ENCODE data around the gene NTN1. TPM values are rescaled to one million over a fixed set of nuclear protein-coding genes. Genes with fewer than 3 reads are reported as not detected.

Gene NTN1
- under 1 TPM; 0.12 to 0.72 (median 0.32) TPM for total RNA-seq
- under 1 TPM; 0.13 to 0.84 (median 0.24) TPM for polyA plus RNA-seq
- long read RNA-seq, donor 1: 0 reads
- long read RNA-seq, donor 2: 0 reads
- long read RNA-seq, donor 3: 0 reads
- long read RNA-seq, donor 4: 0 reads
- long read RNA-seq, donor 5: 0 reads
- long read RNA-seq, donor 6: 0 reads
- long read RNA-seq, donor 7: 0 reads
- long read RNA-seq, donor 8: 0 reads
- long read RNA-seq, donor 9: 0 reads
- long read RNA-seq, donor 10: 0 reads

- Histone ChIP-seq H3K36me3 (replicated peaks in 1 of 2) (no peaks in the 10 kb centered on the region), H3K4me1 (replicated peaks in 1 of 2) (peaks cover 20 to 25% of the 10 kb centered on the region in 2 donors), H3K4me3 (peak within 1 kb of the TSS in 2 of 4 donors; percentile 28 to 76), H3K9me3 (replicated peaks in 1 of 3) (no peaks in the 10 kb centered on the region), H3K27ac (peak within 1 kb of the TSS in 1 of 5 donors; percentile 34), H3K27me3 (peaks cover 56% of the 10 kb centered on the region)
- TF ChIP-seq POLR2A (IDR thresholded peaks at IDR 0.05) (no peak), CTCF (IDR thresholded peaks at IDR 0.05) (no peak)
- DNase-seq: peak in 4 of 7 donors; percentile 24 to 34 (median 30)
- WGBS, 4 donors: 0 to 1% (median 0%) methylated on average over 36 to 111 of the region's 111 CpGs
- intact Hi-C loops (cut with DNase I): no loop called here
Measured at GRCh38 chr17:9021158-9021991, at the start of gene NTN1. Gene NTN1, plus strand, starts transcription at chr17:9021510. Its CDS starts 864 bp downstream, at chr17:9022374.

- no peak for DNase-seq
- no peak overlapping the region for H3K27ac ChIP-seq
- WGBS, 4 donors: 82 to 86% (median 85%) methylated on average over 9 of the region's 9 CpGs
- H3K27me3 ChIP-seq: no peaks in the 10 kb centered on the region
- no peaks in the 10 kb centered on the region for H3K4me1 ChIP-seq (replicated peaks in 1 of 2)
- H3K9me3 ChIP-seq (replicated peaks in 1 of 3): no peaks in the 10 kb centered on the region
- H3K4me3 ChIP-seq: no peak overlapping the region
- intact Hi-C loops (cut with DNase I): no loop called here
- TF ChIP-seq CTCF (IDR thresholded peaks at IDR 0.05) (no peak), POLR2A (IDR thresholded peaks at IDR 0.05) (no peak)
- no peaks in the 10 kb centered on the region for H3K36me3 ChIP-seq (replicated peaks in 1 of 2)
Measured at GRCh38 chr17:8975091-8975725, 46.1 kb upstream of the NTN1 start.

- H3K27ac ChIP-seq: no peak overlapping the region
- DNase-seq: no peak
- no peaks in the 10 kb centered on the region for H3K4me1 ChIP-seq (replicated peaks in 1 of 2)
- 77 to 88% (median 83%) methylated on average over 1 of the region's 1 CpG for WGBS, 4 donors
- H3K9me3 ChIP-seq (replicated peaks in 1 of 3): no peaks in the 10 kb centered on the region
- TF ChIP-seq CTCF (IDR thresholded peaks at IDR 0.05) (no peak), POLR2A (IDR thresholded peaks at IDR 0.05) (no peak)
- no peak overlapping the region for H3K4me3 ChIP-seq
- intact Hi-C loops (cut with DNase I): no loop called here
- no peaks in the 10 kb centered on the region for H3K36me3 ChIP-seq (replicated peaks in 1 of 2)
- no peaks in the 10 kb centered on the region for H3K27me3 ChIP-seq
Measured at GRCh38 chr17:8976638-8977037, 44.7 kb upstream of the NTN1 start.

GRCh38 chr17:8979715-8980114 is 41.6 kb upstream of the NTN1 start:
- intact Hi-C loops (cut with DNase I): no loop called here
- Histone ChIP-seq H3K36me3 (replicated peaks in 1 of 2) (no peaks in the 10 kb centered on the region), H3K9me3 (replicated peaks in 1 of 3) (no peaks in the 10 kb centered on the region)

More at GRCh38 chr17:8979715-8980114, 41.6 kb upstream of the NTN1 start:
- no peaks in the 10 kb centered on the region for H3K4me1 ChIP-seq (replicated peaks in 1 of 2)
- TF ChIP-seq POLR2A (IDR thresholded peaks at IDR 0.05): no peak
- no peak for TF ChIP-seq CTCF (IDR thresholded peaks at IDR 0.05)
- H3K4me3 ChIP-seq: no peak overlapping the region
- H3K27me3 ChIP-seq: no peaks in the 10 kb centered on the region
- no peak overlapping the region for H3K27ac ChIP-seq
- no peak for DNase-seq

Data from adrenal gland (tissue), 19 donors.